ENCODE measurements around the gene LRRC46.

The LRRC46 gene

GRCh38 chr17:47879028-47879585, 47.6 kb downstream of the LRRC46 start:
- DNase-seq, result no peak

GRCh38 chr17:47879776-47880454, 48.4 kb downstream of the LRRC46 start:
- no peak for DNase-seq

DNA sequence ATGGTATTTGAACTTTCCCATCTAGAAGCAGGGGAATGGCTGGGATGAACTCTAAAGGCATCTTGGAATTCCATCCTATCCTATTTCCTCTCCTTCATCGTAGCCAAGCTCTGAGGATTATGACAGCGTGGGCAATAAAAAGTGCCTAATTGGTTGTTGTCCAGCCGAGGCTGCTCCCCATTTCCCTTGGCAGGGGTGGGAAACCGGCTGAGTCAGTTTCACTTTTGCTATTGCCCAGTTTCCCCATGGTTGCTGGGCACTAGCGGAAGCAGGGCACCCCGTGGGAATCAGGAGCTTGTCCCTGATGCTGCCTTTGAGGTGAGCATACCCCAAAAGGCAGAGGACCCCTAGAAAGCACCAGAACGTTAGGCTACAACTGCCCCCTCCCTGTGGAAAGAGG, 50.8 kb downstream of the LRRC46 start:
- DNase-seq, result no peak

GRCh38 chr17:47882695-47883588, 51.5 kb downstream of the LRRC46 start:
- no peak for DNase-seq

GRCh38 chr17:47883589-47884426, 52.3 kb downstream of the LRRC46 start:
- DNase-seq, result no peak

DNA sequence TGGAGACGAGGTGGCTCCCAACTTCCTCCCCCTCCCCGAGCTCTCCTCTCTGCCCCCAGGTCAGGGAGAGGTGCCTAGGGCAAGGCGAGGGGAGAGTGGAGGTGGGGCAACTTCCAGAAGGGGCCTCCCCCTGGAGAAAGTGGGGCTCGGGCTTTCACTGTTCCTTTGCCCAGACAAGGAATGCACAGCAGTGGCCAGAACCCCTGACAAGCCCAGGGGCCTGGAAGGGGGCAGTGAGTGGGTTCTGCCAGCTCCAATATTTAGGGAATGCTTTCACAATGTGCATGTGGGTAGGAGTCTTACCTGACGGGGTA, 52.9 kb downstream of the LRRC46 start:
- no peak for DNase-seq

GRCh38 chr17:47884905-47885730, 53.6 kb downstream of the LRRC46 start:
- no peak for DNase-seq
